ENCODE data around the gene HOXA3. TPM values are rescaled to one million over a fixed set of nuclear protein-coding genes. Genes with fewer than 3 reads are reported as not detected.

HOXA3 gene
- total RNA-seq, 3 donors from 2014 or later (not counting 1 experiment from before 2014, with no cell fraction given): 0.32 to 0.78 (median 0.35) TPM

DNA sequence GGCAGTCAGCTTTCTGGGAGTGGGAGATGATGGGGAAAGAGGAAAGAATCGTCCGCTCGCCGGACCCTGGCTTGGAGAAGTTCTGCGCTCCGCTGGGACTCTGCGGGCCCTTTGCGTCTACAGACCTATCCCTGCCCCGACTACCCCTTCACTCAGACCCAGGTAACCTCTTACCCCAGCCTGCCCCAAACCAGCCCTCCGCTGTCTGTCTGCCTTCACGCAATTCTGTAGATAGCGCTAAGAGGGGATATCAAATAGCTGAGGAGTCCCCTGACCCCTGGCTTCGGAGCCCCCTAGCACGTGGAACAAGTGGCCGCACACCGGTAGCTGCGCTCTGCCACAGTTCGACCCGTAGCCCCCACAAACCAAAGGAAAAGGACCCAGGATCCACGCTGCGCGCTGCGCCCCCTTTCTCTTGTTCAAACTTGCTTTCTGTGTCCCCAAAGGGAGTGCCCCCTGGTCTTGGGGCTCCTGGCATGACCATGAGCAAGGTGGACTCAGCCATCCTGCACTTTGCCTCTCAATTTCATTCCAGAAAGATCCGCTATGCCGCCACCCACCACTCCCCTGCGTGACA is 28.8 kb downstream of the HOXA3 start:
- DNase-seq (no peak), ATAC-seq (no peak)
- Histone ChIP-seq H3K9me3 (ENCODE audit: control insufficient read depth, insufficient read depth, low read length) (no peaks in the 10 kb centered on the region), H3K27ac (ENCODE audit: low read length) (no peak overlapping the region), H3K4me1 (ENCODE audit: control insufficient read depth, insufficient read depth, low read length) (no peaks in the 10 kb centered on the region), H3K4me3 (ENCODE audit: low read length) (no peak overlapping the region), H3K36me3 (ENCODE audit: control insufficient read depth, insufficient read depth, low read length) (no peaks in the 10 kb centered on the region), H3K27me3 (ENCODE audit: control insufficient read depth, insufficient read depth, low read length) (no peaks in the 10 kb centered on the region)
- Mint-ChIP-seq H3K9me3 (no peaks in the 10 kb centered on the region), H3K4me1 (no peaks in the 10 kb centered on the region), H3K36me3 (no peaks in the 10 kb centered on the region), H3K27me3 (ENCODE audit: low read depth in 2 of 2) (peaks cover 11 to 28% of the 10 kb centered on the region in 2 donors), H3K4me3 (no peak overlapping the region), H3K27ac (no peak overlapping the region)
- intact Hi-C loops (cut with micrococcal nuclease): no loop called here
- TF ChIP-seq, protein P1, sequence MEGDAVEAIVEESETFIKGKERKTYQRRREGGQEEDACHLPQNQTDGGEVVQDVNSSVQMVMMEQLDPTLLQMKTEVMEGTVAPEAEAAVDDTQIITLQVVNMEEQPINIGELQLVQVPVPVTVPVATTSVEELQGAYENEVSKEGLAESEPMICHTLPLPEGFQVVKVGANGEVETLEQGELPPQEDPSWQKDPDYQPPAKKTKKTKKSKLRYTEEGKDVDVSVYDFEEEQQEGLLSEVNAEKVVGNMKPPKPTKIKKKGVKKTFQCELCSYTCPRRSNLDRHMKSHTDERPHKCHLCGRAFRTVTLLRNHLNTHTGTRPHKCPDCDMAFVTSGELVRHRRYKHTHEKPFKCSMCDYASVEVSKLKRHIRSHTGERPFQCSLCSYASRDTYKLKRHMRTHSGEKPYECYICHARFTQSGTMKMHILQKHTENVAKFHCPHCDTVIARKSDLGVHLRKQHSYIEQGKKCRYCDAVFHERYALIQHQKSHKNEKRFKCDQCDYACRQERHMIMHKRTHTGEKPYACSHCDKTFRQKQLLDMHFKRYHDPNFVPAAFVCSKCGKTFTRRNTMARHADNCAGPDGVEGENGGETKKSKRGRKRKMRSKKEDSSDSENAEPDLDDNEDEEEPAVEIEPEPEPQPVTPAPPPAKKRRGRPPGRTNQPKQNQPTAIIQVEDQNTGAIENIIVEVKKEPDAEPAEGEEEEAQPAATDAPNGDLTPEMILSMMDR (IDR thresholded peaks at IDR 0.05): no peak
- WGBS (ENCODE audit: insufficient coverage): 97% methylated on average over 18 of the region's 26 CpGs

DNA sequence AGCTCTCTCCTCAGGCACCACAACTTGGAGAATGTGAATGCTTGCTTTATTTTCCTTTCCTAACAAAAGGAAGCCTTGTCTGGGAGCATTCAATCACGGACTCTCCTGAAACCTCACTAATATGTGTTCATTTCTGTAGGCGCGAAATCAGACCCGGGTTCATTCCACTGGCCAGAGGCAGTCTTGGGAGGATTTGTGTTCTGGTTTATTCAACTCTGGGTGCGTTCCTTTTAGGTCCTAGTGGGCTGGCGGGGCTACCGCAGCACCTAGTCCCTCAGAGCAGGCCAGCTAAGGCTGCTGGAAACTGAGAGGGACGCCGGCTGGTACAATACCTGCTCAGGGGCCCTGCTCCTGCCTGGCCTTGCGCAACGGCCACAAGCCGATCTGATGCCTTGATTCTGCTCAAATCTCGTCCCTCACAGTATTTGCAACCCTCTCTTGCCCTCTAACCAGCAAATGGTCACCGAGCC is 29.3 kb downstream of the HOXA3 start:
- TF ChIP-seq, protein P1 (IDR thresholded peaks at IDR 0.05): no peak
- H3K36me3 Mint-ChIP-seq: no peaks in the 10 kb centered on the region
- intact Hi-C loops (cut with micrococcal nuclease): no loop called here
- Histone ChIP-seq H3K4me3 (ENCODE audit: low read length) (no peak overlapping the region), H3K4me1 (ENCODE audit: control insufficient read depth, insufficient read depth, low read length) (no peaks in the 10 kb centered on the region), H3K27ac (ENCODE audit: low read length) (no peak overlapping the region), H3K9me3 (ENCODE audit: control insufficient read depth, insufficient read depth, low read length) (no peaks in the 10 kb centered on the region), H3K36me3 (ENCODE audit: control insufficient read depth, insufficient read depth, low read length) (no peaks in the 10 kb centered on the region), H3K27me3 (ENCODE audit: control insufficient read depth, insufficient read depth, low read length) (no peaks in the 10 kb centered on the region)
- no peaks in the 10 kb centered on the region for H3K9me3 Mint-ChIP-seq
- no peak overlapping the region for H3K4me3 Mint-ChIP-seq
- DNase-seq (no peak), ATAC-seq (no peak)
- no peak overlapping the region for H3K27ac Mint-ChIP-seq
- peaks cover 11 to 28% of the 10 kb centered on the region in 2 donors for H3K27me3 Mint-ChIP-seq (ENCODE audit: low read depth in 2 of 2)
- 89% methylated on average over 13 of the region's 14 CpGs for WGBS (ENCODE audit: insufficient coverage)
- no peaks in the 10 kb centered on the region for H3K4me1 Mint-ChIP-seq

DNA sequence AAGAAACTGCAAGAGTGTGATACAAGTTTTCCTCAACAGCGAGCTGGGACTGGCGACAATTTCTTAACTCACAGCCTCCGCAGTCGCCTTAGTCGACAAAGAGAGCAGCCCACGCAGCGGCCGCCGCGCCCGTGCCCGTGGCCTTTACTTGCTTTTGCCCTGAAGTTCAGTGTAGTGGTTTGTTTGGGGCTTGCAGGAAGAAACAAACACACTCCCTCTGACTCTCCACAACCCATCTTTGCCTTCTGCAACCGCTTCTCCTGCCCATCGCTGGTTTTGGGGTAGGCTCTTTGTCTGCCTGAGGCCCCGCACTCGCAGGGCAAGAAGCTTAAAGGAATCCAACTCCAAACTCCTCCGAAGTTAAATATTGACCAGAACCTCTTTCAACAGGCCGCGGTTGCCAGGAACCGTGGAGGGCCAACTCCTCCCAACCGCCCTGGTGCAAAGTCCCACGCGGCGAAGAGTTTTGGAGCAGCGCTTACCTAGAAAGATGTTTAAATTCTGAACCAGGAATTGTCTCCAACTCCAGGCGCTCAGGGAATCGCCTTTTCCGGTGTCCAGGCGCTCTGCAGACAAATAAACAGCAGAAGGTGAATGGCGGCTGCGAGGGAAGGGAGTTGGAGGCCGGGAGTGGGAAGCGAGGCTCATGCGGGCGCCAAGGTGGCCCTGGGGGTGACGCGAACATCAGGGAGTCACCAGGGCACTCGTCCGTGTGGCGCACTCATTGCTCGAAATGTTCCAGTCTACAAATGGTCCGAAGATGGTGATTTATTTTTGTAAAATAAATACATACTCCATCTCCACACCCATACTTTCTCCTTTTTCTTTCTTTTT is 30.1 kb downstream of the HOXA3 start:
- H3K27ac ChIP-seq (ENCODE audit: low read length): no peak overlapping the region
- no peaks in the 10 kb centered on the region for H3K9me3 ChIP-seq (ENCODE audit: control insufficient read depth, insufficient read depth, low read length)
- H3K27me3 Mint-ChIP-seq (ENCODE audit: low read depth in 2 of 2): peaks cover 11 to 23% of the 10 kb centered on the region in 2 donors
- H3K36me3 Mint-ChIP-seq: no peaks in the 10 kb centered on the region
- H3K27me3 ChIP-seq (ENCODE audit: control insufficient read depth, insufficient read depth, low read length): no peaks in the 10 kb centered on the region
- no peaks in the 10 kb centered on the region for H3K9me3 Mint-ChIP-seq
- H3K4me1 Mint-ChIP-seq: no peaks in the 10 kb centered on the region
- ATAC-seq: no peak
- 94% methylated on average over 30 of the region's 42 CpGs for WGBS (ENCODE audit: insufficient coverage)
- H3K27ac Mint-ChIP-seq: no peak overlapping the region
- TF ChIP-seq, protein P1 (IDR thresholded peaks at IDR 0.05): no peak
- H3K4me3 ChIP-seq (ENCODE audit: low read length): no peak overlapping the region
- intact Hi-C loops (cut with micrococcal nuclease): no loop called here
- no peak for DNase-seq
- H3K36me3 ChIP-seq (ENCODE audit: control insufficient read depth, insufficient read depth, low read length): no peaks in the 10 kb centered on the region
- H3K4me3 Mint-ChIP-seq: no peak overlapping the region
- no peaks in the 10 kb centered on the region for H3K4me1 ChIP-seq (ENCODE audit: control insufficient read depth, insufficient read depth, low read length)
